Ishikawa (cell line): ENCODE measurements around the gene DDAH1.

Experiments
- EP300 ChIP-seq: IDR thresholded peaks from 2 replicates; pipeline ENCODE4 v1.6.1; 2012; ENCODE audit warnings: borderline replicate concordance
- NFIC ChIP-seq: IDR thresholded peaks from 2 replicates; pipeline ENCODE4 v1.6.1; 2012
- RAD21 ChIP-seq: IDR thresholded peaks from 2 replicates; pipeline ENCODE4 v1.6.1; 2012; ENCODE audit warnings: low read depth
- TAF1 ChIP-seq: IDR thresholded peaks from 2 replicates; pipeline ENCODE4 v1.6.1; 2012; ENCODE audit warnings: low read depth, mild to moderate bottlenecking
- YY1 ChIP-seq: IDR thresholded peaks from 2 replicates; pipeline ENCODE4 v1.6.1; 2012; ENCODE audit warnings: low read depth
- TF ChIP-seq, protein P1 (sequence below): IDR thresholded peaks from 2 replicates; pipeline ENCODE4 v1.6.1; 2012
- TF ChIP-seq, protein P2 (sequence below): IDR thresholded peaks from 2 replicates; pipeline ENCODE4 v1.6.1; 2012; ENCODE audit warnings: low read depth, mild to moderate bottlenecking

DNA sequence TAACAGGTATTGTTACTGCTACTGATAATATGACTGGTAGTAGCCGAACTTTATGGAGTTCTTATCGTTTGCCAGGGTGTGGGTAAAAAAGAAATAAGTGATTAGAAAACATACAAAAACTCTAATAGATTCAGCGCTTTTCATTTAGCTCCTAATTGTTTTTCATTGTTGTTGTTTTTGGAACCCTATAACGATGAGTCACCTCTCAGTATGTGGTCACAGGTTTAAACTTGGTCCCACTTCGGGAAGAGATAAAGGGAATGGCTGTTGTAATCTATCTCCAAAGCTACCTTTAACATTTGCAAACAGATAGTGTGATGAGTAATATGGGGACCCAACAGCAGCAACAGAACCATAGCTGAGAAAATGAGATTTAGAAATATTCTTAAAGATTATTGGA is 125.9 kb downstream of the DDAH1 start:
- TF ChIP-seq, protein P1, sequence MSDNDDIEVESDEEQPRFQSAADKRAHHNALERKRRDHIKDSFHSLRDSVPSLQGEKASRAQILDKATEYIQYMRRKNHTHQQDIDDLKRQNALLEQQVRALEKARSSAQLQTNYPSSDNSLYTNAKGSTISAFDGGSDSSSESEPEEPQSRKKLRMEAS, result no peak
- TF ChIP-seq YY1 (no peak), RAD21 (no peak), TAF1 (no peak), NFIC (no peak; the same call in 1 of the 2 replicates), EP300 (no peak)
- TF ChIP-seq, protein P2, sequence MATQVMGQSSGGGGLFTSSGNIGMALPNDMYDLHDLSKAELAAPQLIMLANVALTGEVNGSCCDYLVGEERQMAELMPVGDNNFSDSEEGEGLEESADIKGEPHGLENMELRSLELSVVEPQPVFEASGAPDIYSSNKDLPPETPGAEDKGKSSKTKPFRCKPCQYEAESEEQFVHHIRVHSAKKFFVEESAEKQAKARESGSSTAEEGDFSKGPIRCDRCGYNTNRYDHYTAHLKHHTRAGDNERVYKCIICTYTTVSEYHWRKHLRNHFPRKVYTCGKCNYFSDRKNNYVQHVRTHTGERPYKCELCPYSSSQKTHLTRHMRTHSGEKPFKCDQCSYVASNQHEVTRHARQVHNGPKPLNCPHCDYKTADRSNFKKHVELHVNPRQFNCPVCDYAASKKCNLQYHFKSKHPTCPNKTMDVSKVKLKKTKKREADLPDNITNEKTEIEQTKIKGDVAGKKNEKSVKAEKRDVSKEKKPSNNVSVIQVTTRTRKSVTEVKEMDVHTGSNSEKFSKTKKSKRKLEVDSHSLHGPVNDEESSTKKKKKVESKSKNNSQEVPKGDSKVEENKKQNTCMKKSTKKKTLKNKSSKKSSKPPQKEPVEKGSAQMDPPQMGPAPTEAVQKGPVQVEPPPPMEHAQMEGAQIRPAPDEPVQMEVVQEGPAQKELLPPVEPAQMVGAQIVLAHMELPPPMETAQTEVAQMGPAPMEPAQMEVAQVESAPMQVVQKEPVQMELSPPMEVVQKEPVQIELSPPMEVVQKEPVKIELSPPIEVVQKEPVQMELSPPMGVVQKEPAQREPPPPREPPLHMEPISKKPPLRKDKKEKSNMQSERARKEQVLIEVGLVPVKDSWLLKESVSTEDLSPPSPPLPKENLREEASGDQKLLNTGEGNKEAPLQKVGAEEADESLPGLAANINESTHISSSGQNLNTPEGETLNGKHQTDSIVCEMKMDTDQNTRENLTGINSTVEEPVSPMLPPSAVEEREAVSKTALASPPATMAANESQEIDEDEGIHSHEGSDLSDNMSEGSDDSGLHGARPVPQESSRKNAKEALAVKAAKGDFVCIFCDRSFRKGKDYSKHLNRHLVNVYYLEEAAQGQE, result no peak
